ENCODE data around the gene SHLD2.
"Not testable (repeated sequence)": the region's sequence is repeated elsewhere in the genome, so short reads cannot be mapped to it uniquely, and the experiment has no call there.

SHLD2 gene

DNA sequence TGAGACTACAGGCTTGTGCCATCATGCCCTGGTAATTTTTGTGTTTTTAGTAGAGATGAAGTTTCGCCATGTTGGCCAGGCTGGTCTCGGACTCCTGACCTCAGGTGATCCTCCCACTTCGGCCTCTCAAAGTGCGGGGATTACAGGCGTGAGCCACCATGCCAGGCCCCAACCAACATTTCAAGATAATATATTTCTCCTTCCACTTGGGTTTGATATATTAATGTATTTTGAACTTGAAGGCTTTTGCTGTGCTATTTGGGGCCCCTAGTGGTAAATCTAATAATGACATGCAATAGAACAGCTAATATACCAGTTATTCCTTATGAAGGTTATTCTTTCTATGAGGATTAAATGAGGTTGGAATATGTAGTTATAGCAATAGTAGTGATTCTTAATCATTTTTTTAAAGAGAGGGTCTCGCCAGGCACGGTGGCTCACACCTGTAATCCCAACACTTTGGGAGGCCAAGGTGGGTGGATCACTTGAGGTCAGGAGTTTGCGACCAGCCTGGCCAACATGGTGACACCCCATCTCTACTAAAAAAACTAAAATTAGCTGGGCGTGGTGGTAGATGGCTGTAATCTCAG is 54.1 kb downstream of the SHLD2 start:
- not testable (repeated sequence) for DNase-seq

- not testable (repeated sequence) for DNase-seq
These were observed 56.5 kb downstream of the SHLD2 start for GRCh38 chr10:87151516-87151915.

GRCh38 chr10:87156841-87157240 is 61.8 kb downstream of the SHLD2 start:
- not testable (repeated sequence) for DNase-seq

GRCh38 chr10:87157821-87158220 is 62.8 kb downstream of the SHLD2 start:
- not testable (repeated sequence) for DNase-seq

DNA sequence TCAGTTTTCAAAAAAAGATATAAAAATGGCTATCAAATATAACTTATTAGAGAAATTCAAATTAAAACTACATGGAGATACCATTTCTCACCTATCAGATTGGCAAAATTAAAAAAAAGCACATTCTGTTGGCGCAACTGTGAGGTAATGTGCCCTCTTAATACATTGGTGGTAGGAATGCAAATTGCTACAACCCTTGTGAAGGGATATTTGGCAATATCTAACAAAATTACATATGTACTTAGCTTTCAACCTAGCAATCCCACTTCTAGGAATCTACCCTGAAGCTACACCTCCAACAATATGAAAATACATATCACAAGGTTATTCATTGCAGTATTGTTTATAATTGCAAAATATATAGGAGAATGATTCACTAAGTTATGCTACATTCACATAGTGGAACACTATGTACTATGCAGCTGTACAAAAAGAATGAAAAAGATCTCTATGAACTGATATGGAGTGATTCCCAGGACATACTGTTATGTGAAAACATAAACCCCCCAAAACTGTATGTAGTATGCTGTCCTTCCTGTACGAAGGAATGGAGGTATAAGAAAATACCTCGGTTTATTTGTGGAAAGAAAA is 67.8 kb downstream of the SHLD2 start:
- not testable (repeated sequence) for DNase-seq

GRCh38 chr10:87163414-87163813 is 68.4 kb downstream of the SHLD2 start:
- DNase-seq, result not testable (repeated sequence)

DNA sequence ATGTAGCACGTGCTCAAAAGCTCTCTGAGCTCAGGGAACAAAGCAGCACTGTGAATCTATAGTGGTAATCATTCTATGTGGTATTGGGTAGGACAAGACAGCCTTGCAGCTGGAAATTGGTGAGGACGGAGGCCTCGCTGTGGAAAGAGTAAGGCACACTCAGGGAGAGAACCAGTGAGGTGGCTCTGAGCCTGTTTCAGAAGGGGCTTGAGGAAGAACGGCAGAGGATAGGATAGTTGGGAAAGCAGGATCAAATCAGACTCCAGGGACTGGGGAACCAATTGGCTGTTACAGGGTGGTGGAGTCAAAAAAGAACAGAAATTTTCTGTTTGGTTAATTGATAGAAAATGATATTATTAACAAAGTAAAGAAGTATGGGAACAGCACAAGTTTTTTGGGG is 74.9 kb downstream of the SHLD2 start:
- not testable (repeated sequence) for DNase-seq

GRCh38 chr10:87170705-87171104 is 75.7 kb downstream of the SHLD2 start:
- not testable (repeated sequence) for DNase-seq

DNA sequence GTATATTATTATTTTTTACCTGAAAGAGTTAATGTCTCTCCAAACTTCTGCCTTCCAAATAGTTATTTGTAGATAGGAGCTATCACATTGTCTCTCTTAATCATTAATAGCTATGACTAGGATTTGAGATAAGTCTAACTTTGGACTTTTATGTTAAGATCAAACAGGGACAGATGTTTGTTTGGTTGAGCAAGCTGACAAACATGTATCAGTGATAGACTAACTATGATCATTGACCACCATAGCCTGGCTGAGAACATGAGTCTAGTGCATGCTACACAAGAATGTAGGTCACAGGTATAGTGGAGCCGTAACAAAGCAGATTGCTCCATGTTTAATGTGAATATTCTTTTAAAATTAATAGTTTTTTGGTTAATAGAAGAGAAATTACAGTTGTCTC is 76.7 kb downstream of the SHLD2 start:
- DNase-seq, result not testable (repeated sequence)

DNA sequence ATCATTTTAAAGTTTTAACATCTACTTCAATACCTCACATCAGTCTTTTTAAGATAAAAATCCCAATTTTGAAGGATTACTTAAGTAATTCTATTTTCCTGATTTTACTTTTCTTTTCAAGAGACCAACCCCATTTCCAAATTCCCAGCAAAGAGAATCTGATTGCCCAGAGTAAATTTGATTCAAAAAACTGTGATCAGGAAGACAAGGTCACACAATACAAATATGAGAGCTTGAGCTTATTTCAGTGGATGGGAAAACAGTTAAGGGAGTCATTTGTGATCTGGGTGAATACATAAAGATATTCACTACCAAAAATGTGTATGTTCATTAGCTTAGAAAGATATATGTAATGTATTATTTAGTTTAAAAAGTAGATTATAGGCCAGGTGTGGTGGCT is 77.2 kb downstream of the SHLD2 start:
- DNase-seq, result not testable (repeated sequence)

DNA sequence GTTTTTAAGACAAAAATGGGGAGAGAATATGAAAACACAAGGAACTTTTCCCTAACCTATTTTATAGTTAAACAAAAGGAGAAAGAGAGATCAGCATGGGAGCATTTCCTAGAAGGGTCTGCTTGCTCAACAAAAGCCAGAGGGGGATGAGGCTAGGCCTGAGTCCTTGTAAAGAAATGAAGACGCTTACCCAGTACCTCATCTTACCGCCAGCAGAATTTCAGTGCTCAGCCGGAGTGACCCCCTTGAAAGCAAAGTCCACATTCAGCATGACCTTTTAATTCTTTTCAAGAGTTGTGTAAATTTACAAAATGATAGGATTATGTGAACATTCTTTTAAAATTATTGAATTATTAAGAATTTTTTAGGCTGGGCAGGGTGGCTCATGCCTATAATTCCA is 82.6 kb downstream of the SHLD2 start:
- DNase-seq, result not testable (repeated sequence)

DNA sequence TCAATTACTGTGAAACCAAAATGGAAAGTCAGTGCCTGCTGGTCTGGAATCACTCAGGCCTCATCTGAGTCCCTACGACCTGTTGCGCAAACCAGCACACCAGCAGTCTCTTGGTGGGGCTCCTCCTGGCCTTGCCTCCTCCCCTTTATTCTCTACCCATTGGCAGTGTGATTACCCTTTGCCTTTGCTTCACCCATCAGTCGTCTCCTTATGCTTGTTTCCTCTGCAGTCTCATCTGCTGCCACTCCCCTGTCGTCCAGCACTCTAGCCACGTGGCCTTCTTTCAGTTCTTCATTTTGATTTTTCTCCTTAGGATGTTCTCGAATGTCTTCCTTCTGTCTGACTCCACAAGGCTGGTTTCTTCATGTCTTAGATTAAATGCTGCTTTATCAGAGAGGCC is 89.4 kb downstream of the SHLD2 start:
- DNase-seq, result not testable (repeated sequence)

- DNase-seq, result not testable (repeated sequence)
These were observed 91.0 kb downstream of the SHLD2 start for GRCh38 chr10:87186016-87186415.

- not testable (repeated sequence) for DNase-seq
These were observed 92.6 kb downstream of the SHLD2 start for GRCh38 chr10:87187573-87187972.

DNA sequence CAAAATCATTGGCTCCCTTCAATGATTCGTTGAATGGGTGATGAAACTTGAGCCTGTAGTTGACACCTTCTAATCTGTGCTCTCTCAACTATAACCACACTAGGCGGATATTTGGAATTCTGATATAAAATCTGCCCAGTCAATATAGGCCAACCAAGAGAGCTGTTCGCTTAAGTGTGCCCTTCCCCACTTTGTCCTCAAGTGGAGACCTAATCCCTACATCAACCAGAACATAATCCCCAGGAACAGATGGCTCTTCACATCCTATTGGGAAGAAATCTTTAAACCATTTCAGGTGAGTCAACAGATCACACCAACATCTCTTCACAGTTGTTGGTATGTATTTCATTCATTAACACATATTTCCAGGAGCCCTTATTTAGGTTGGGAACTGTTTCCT is 96.8 kb downstream of the SHLD2 start:
- DNase-seq, result not testable (repeated sequence)

DNA sequence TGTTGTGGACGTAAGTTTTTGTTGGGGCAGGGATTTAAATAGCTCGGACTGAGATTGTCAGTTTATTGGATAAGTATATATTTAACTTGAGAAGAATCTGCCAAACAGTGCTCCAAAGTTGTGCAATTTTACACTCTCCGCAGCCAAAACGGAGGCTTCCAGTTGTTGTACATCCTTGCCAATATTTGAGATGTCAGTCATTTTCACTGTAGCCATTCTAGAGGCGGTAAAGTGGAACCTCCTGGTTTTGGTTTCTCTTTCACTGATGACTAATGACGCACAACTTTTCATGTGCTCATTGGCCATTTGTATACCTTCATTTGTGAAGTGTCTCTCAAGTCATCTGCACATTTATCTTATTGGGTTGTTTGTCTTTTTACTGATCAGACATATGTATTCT is 105.9 kb downstream of the SHLD2 start:
- DNase-seq, result not testable (repeated sequence)

GRCh38 chr10:87204801-87205200 is 109.8 kb downstream of the SHLD2 start:
- not testable (repeated sequence) for DNase-seq

DNA sequence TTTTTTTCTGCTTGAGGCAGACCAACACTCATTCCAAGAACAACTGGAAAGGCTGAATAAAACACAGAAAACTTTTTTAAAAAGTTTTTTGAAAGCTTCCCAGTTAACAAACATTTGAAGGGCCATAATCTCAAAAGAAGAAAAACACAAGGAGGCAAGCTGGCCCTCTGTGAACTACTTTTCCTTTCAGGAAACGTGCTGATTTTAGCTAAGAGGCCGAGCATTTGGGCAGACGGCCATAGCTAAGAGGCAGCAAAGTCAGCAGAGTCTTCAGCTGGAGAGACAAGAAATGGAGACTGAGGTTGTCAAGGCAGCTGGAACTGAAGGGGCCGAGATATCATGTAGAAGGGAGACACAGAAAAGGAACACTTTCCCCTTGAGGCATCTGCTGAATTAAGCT is 111.9 kb downstream of the SHLD2 start:
- not testable (repeated sequence) for DNase-seq

GRCh38 chr10:87210309-87210708 is 115.3 kb downstream of the SHLD2 start:
- DNase-seq, result not testable (repeated sequence)

DNA sequence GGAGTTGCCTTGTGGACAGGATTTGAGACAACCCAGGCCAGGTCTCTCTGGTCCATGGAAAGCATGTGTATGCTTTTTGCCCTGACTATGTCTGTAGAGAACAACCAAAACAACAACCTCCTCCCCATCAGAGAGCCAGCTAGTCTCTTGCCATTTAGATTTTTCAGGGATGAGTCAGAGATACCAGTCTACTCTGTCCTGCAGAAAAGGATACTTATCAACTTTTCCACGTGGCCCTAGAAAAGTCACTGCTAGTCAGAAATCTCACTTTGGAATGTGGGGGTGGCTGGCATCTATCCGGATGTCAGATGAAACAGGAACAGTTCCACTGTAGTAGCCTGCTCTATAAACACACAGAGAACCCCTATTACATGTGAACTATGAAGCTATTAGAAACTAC is 116.8 kb downstream of the SHLD2 start:
- DNase-seq, result not testable (repeated sequence)

- DNase-seq, result not testable (repeated sequence)
These were observed 118.3 kb downstream of the SHLD2 start for GRCh38 chr10:87213150-87213765.

- not testable (repeated sequence) for DNase-seq
These were observed 118.8 kb downstream of the SHLD2 start for GRCh38 chr10:87213806-87214205.

DNA sequence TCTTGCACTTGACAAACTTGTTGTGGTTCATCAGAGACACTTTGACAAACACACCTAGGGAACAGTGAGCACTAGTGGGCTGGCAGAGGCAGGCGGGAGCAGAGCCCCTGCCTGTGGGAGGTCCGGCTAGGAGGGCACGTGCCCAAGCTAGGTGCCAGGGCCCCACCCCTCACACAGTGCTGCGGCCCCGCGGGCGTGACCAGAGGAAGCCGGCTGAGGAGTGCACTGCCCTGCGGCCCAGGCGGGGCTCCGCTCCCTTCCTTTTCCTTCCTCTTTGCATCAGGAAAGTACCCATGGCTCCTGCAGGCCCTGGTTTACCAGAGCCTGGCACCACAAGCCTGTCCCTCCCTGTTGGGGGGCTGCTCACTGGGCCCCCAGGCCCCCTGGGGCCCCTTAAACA is 121.1 kb downstream of the SHLD2 start:
- not testable (repeated sequence) for DNase-seq

DNA sequence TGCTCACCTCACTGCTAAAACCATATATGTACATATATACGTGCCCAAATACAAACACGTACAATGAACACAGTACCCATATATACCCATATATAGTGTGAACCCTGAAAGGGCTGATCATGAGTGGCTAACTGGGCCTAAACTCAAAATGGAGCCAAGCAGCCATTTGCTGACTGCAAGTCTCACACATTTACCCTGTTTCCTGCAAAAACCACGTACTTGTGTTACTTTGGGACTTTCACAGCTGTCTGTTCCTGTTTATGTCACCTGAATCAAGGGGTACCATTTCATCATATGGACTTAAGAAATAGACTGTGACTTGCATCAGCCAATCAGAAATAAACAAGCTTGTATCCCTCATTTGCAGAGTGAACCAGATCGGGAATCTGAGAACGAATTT is 124.4 kb downstream of the SHLD2 start:
- not testable (repeated sequence) for DNase-seq

Measured in activated CD4-positive, CD25-positive, alpha-beta regulatory T cell (primary cell).